ENCODE results near the gene SLC7A5.
"Not testable (repeated sequence)": the region's sequence is repeated elsewhere in the genome, so short reads cannot be mapped to it uniquely, and the experiment has no call there.

SLC7A5 gene

GRCh38 chr16:87818533-87819161, 50.7 kb downstream of the SLC7A5 start:
- no peak for DNase-seq (ENCODE audit: insufficient read length, low spot score)
- TF ChIP-seq POLR2A (IDR thresholded peaks at IDR 0.05; ENCODE audit: low read depth, low read length) (no peak), SPI1 (IDR thresholded peaks at IDR 0.05; ENCODE audit: low read depth, low read length) (no peak), POLR2AphosphoS5 (IDR thresholded peaks at IDR 0.05; ENCODE audit: low read depth, low read length) (no peak), TAF1 (IDR thresholded peaks at IDR 0.05; ENCODE audit: low read depth, low read length) (no peak), POU2F2 (IDR thresholded peaks at IDR 0.05; ENCODE audit: low read depth, low read length) (no peak), PAX5 (IDR thresholded peaks at IDR 0.05; ENCODE audit: insufficient read depth, low read length, severe bottlenecking) (no peak)
- no peak for FAIRE-seq

GRCh38 chr16:87817910-87818309, 51.4 kb downstream of the SLC7A5 start:
- DNase-seq (ENCODE audit: insufficient read length, low spot score): no peak
- FAIRE-seq: no peak
- TF ChIP-seq POLR2AphosphoS5 (IDR thresholded peaks at IDR 0.05; ENCODE audit: low read depth, low read length) (no peak), SPI1 (IDR thresholded peaks at IDR 0.05; ENCODE audit: low read depth, low read length) (no peak), TAF1 (IDR thresholded peaks at IDR 0.05; ENCODE audit: low read depth, low read length) (no peak), POLR2A (IDR thresholded peaks at IDR 0.05; ENCODE audit: low read depth, low read length) (no peak)

- DNase-seq (ENCODE audit: insufficient read length, low spot score); FAIRE-seq: not testable (repeated sequence)
These were observed 51.9 kb downstream of the SLC7A5 start for GRCh38 chr16:87817370-87817769.

GRCh38 chr16:87816507-87817100, 52.7 kb downstream of the SLC7A5 start:
- no peak for FAIRE-seq
- TF ChIP-seq POLR2AphosphoS5 (IDR thresholded peaks at IDR 0.05; ENCODE audit: low read depth, low read length) (no peak), SPI1 (IDR thresholded peaks at IDR 0.05; ENCODE audit: low read depth, low read length) (no peak), PAX5 (IDR thresholded peaks at IDR 0.05; ENCODE audit: insufficient read depth, low read length, severe bottlenecking) (no peak), TAF1 (IDR thresholded peaks at IDR 0.05; ENCODE audit: low read depth, low read length) (no peak)
- DNase-seq (ENCODE audit: insufficient read length, low spot score): no peak

- FAIRE-seq (no peak), DNase-seq (ENCODE audit: insufficient read length, low spot score) (no peak)
- TF ChIP-seq POLR2AphosphoS5 (IDR thresholded peaks at IDR 0.05; ENCODE audit: low read depth, low read length): no peak
- TF ChIP-seq POU2F2 (IDR thresholded peaks at IDR 0.05; ENCODE audit: low read depth, low read length): no peak
- TF ChIP-seq POLR2A (IDR thresholded peaks at IDR 0.05; ENCODE audit: low read depth, low read length): no peak
- TF ChIP-seq TAF1 (IDR thresholded peaks at IDR 0.05; ENCODE audit: low read depth, low read length): no peak
- no peak for TF ChIP-seq SPI1 (IDR thresholded peaks at IDR 0.05; ENCODE audit: low read depth, low read length)
- TF ChIP-seq PAX5 (IDR thresholded peaks at IDR 0.05; ENCODE audit: insufficient read depth, low read length, severe bottlenecking): no peak
These were observed 53.7 kb downstream of the SLC7A5 start for GRCh38 chr16:87815567-87815966.

GRCh38 chr16:87812200-87812656, 57.1 kb downstream of the SLC7A5 start:
- DNase-seq (ENCODE audit: insufficient read length, low spot score) (no peak), FAIRE-seq (no peak)
- TF ChIP-seq TAF1 (IDR thresholded peaks at IDR 0.05; ENCODE audit: low read depth, low read length) (no peak), POLR2A (IDR thresholded peaks at IDR 0.05; ENCODE audit: low read depth, low read length) (no peak), SPI1 (IDR thresholded peaks at IDR 0.05; ENCODE audit: low read depth, low read length) (no peak), PAX5 (IDR thresholded peaks at IDR 0.05; ENCODE audit: insufficient read depth, low read length, severe bottlenecking) (no peak), POLR2AphosphoS5 (IDR thresholded peaks at IDR 0.05; ENCODE audit: low read depth, low read length) (no peak)

GRCh38 chr16:87811454-87811853, 57.9 kb downstream of the SLC7A5 start:
- not testable (repeated sequence) for DNase-seq (ENCODE audit: insufficient read length, low spot score); FAIRE-seq

GRCh38 chr16:87809150-87809902, 60.0 kb downstream of the SLC7A5 start:
- DNase-seq (ENCODE audit: insufficient read length, low spot score) (no peak), FAIRE-seq (peak; percentile 82)
- TF ChIP-seq TAF1 (IDR thresholded peaks at IDR 0.05; ENCODE audit: low read depth, low read length): no peak
- TF ChIP-seq PAX5 (IDR thresholded peaks at IDR 0.05; ENCODE audit: insufficient read depth, low read length, severe bottlenecking): peak; percentile 35
- peak; percentile 35; the same call in 1 of the 2 replicates for TF ChIP-seq POLR2AphosphoS5 (IDR thresholded peaks at IDR 0.05; ENCODE audit: low read depth, low read length)
- peak; percentile 65 for TF ChIP-seq SPI1 (IDR thresholded peaks at IDR 0.05; ENCODE audit: low read depth, low read length)
- 0 out of 2 replicates have a peak, but pooled peaks have one; percentile 23 for TF ChIP-seq POU2F2 (IDR thresholded peaks at IDR 0.05; ENCODE audit: low read depth, low read length)
- TF ChIP-seq POLR2A (IDR thresholded peaks at IDR 0.05; ENCODE audit: low read depth, low read length): no peak; the same call in 1 of the 2 replicates

- TF ChIP-seq POLR2AphosphoS5 (IDR thresholded peaks at IDR 0.05; ENCODE audit: low read depth, low read length) (no peak), TAF1 (IDR thresholded peaks at IDR 0.05; ENCODE audit: low read depth, low read length) (no peak), POLR2A (IDR thresholded peaks at IDR 0.05; ENCODE audit: low read depth, low read length) (no peak), POU2F2 (IDR thresholded peaks at IDR 0.05; ENCODE audit: low read depth, low read length) (no peak), SPI1 (IDR thresholded peaks at IDR 0.05; ENCODE audit: low read depth, low read length) (no peak), PAX5 (IDR thresholded peaks at IDR 0.05; ENCODE audit: insufficient read depth, low read length, severe bottlenecking) (no peak)
- DNase-seq (ENCODE audit: insufficient read length, low spot score) (no peak), FAIRE-seq (peak; percentile 13)
These were observed 61.2 kb downstream of the SLC7A5 start for GRCh38 chr16:87808108-87808507.
